ENCODE measurements around the gene CITED1. TPM values are rescaled to one million over a fixed set of nuclear protein-coding genes. Genes with fewer than 3 reads are reported as not detected.

CITED1 gene
- total and polyA plus RNA-seq, 8 donors: 0.49 to 1.5 (median 1.1) TPM; not detected in 2

DNA sequence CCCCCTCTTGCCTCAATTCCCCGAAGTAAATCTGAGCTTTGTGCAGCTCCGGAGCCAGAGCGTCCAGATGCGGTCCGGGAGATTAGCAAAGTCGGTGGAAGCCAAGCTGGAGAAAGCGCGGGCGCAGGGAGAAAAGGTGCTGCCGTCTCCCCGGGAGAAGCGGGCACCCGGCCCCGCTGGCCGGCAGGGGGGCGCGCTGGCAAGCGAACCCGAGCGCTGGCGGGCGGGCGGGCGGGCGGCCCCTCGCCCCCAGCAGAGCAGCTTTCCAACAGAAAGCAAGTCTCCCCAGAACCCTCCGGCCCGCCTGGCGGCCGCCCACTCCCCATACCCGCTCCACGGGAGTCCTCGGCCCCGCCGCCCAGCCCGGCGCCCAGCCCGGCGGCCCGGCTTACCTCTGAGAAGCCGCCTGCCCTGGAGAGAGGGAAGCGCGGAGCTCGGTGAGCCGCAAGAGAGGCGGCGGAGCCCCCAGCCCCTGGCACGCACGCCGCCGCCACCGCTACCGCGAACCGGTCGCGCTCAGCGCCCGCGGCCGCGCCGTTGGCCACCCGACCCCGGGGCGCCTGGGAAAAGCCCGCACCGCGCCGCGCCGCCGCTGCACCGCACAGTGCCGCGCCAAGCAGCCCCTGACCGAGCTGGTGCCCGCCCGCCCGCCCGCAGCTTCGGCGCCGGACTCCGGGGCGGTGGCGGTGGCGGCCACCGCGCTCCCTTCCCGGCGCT, 529 bp upstream of the CITED1 start:
- TF ChIP-seq, protein P1, sequence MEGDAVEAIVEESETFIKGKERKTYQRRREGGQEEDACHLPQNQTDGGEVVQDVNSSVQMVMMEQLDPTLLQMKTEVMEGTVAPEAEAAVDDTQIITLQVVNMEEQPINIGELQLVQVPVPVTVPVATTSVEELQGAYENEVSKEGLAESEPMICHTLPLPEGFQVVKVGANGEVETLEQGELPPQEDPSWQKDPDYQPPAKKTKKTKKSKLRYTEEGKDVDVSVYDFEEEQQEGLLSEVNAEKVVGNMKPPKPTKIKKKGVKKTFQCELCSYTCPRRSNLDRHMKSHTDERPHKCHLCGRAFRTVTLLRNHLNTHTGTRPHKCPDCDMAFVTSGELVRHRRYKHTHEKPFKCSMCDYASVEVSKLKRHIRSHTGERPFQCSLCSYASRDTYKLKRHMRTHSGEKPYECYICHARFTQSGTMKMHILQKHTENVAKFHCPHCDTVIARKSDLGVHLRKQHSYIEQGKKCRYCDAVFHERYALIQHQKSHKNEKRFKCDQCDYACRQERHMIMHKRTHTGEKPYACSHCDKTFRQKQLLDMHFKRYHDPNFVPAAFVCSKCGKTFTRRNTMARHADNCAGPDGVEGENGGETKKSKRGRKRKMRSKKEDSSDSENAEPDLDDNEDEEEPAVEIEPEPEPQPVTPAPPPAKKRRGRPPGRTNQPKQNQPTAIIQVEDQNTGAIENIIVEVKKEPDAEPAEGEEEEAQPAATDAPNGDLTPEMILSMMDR (IDR thresholded peaks at IDR 0.05): no peak
- H3K9me3 ChIP-seq: no peaks in the 10 kb centered on the region
- H3K4me3 ChIP-seq: peak overlapping the region; percentile 18 to 55 (median 36)
- peak in 1 of 6 donors; percentile 12 for DNase-seq
- H3K27ac ChIP-seq: no peak overlapping the region
- intact Hi-C loops (cut with DNase I): no loop called here
- FAIRE-seq: no peak
- peaks cover 5 to 45% (median 8%) of the 10 kb centered on the region in 4 donors for H3K27me3 ChIP-seq
- no peaks in the 10 kb centered on the region for H3K36me3 ChIP-seq
- 0 to 4% methylated on average over 31 to 92 of the region's 92 CpGs for WGBS, 2 donors
- no peaks in the 10 kb centered on the region for H3K4me1 ChIP-seq
- peak in 2 of 4 donors; percentile 2 to 6 for ATAC-seq

DNA sequence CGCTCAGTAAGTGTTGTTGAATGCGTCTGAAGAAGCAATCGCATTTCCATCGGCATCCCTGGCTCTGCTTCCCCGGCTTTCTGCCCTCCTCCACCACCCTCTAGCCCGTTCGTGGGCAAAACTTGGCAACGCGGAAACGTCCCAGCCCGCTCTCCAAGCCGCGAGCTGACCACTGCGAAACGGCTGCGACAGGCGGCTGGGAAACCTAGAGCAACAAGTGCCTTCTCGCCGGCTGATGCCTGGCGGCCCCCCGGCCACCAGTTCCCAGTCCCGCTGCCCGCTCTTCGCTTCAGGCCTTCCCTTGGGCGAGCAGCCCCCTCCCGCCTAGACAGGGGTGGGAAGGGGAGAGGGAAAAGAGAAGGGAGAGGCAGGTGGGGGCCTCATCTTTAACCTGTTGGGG, 837 bp downstream of the CITED1 start:
- TF ChIP-seq, protein P1 (IDR thresholded peaks at IDR 0.05): no peak
- DNase-seq: no peak
- intact Hi-C loops (cut with DNase I): no loop called here
- FAIRE-seq: no peak
- no peaks in the 10 kb centered on the region for H3K4me1 ChIP-seq
- WGBS, 2 donors: 14 to 28% methylated on average over 26 of the region's 26 CpGs
- peaks cover 0 to 36% (median 5%) of the 10 kb centered on the region in 4 donors for H3K27me3 ChIP-seq
- no peaks in the 10 kb centered on the region for H3K9me3 ChIP-seq
- no peaks in the 10 kb centered on the region for H3K36me3 ChIP-seq
- H3K4me3 ChIP-seq: peak overlapping the region in 1 of 4 donors; percentile 55
- H3K27ac ChIP-seq: no peak overlapping the region
- no peak for ATAC-seq

DNA sequence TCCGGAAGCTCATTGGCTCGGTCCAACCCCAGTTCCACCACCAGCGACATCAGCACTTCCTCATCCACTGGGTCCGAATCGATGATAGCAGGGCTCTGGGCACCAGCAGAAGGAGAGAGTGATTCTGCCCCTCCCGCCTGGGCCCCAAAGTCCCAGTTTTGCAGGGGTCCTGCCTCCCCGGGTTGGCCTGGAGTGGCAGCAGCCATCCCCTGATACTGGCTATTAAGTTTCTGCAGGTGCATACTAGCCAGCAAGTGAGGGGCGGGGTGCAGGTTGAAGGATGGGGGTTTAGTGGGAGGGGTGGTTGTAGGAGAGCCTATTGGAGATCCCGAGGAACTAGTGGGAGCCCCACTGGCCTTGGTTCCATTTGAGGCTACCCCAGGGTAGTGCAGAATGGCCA, 3.9 kb downstream of the CITED1 start:
- Histone ChIP-seq H3K4me1 (no peaks in the 10 kb centered on the region), H3K9me3 (no peaks in the 10 kb centered on the region), H3K27me3 (peaks cover 0 to 31% (median 5%) of the 10 kb centered on the region in 4 donors), H3K36me3 (no peaks in the 10 kb centered on the region), H3K4me3 (no peak overlapping the region), H3K27ac (no peak overlapping the region)
- FAIRE-seq (no peak), ATAC-seq (no peak), DNase-seq (no peak)
- TF ChIP-seq, protein P1 (IDR thresholded peaks at IDR 0.05): no peak
- 77 to 90% methylated on average over 9 of the region's 9 CpGs for WGBS, 2 donors
- intact Hi-C loops (cut with DNase I): no loop called here

DNA sequence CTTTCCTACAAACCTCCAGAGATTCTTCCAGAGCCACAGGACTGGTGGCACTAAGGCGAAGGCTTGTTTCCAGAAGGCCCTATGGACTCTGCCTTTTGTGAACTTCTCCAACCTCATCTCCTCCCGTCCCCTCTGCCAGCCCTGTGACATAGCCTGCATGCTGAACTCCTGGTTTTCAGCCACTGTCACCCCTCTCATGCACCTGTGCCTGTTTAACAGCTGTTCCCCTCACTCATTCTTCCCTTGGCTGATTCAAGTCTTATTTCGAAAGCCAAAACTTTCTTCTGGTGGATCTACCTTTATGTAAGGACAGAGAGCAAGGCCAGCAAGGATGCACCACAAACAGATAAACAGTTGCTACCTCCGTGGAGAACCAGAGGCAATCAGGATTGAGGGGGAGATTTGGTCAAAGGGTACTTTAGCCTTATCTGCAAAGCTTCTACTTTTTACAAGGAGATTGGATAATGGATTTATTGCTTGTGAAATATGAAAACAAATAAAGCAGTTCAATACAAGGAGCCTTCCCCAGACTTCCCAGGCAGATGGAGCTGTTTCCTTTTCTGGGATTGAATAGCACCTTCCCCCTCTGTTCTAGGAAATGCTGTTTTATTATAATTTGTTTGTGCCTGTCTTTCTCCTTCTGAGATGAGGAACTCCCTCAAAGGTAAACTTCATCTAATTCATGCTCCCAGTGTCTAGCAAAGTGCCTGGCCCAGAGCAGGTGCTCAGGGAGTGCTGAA, 5.7 kb downstream of the CITED1 start:
- H3K4me3 ChIP-seq: no peak overlapping the region
- H3K9me3 ChIP-seq: no peaks in the 10 kb centered on the region
- DNase-seq (no peak), ATAC-seq (no peak), FAIRE-seq (no peak)
- TF ChIP-seq, protein P1 (IDR thresholded peaks at IDR 0.05): no peak
- no peaks in the 10 kb centered on the region for H3K4me1 ChIP-seq
- intact Hi-C loops (cut with DNase I): no loop called here
- no peaks in the 10 kb centered on the region for H3K36me3 ChIP-seq
- H3K27ac ChIP-seq: no peak overlapping the region
- WGBS, 2 donors: 57 to 67% methylated on average over 4 of the region's 4 CpGs
- peaks cover 0 to 19% (median 2%) of the 10 kb centered on the region in 4 donors for H3K27me3 ChIP-seq

All from pancreas (tissue), 10 donors.